IPS-15b (cell line): ENCODE measurements around the gene RXFP3.
"Not testable (repeated sequence)": the region's sequence is repeated elsewhere in the genome, so short reads cannot be mapped to it uniquely, and the experiment has no call there.

Experiments
- H3K27me3 ChIP-seq: one replicate; pipeline ENCODE4 v1.6.1; 2013; ENCODE audit warnings: low read length; ENCODE audit not compliant: control insufficient read depth, insufficient read depth
- H3K36me3 ChIP-seq: one replicate; pipeline ENCODE4 v1.6.1; 2013; ENCODE audit warnings: low read length; ENCODE audit not compliant: control insufficient read depth, insufficient read depth
- H3K4me1 ChIP-seq: one replicate; pipeline ENCODE4 v1.6.1; 2013; ENCODE audit warnings: mild to moderate bottlenecking, low read length; ENCODE audit not compliant: control insufficient read depth, insufficient read depth
- H3K4me3 ChIP-seq: one replicate; pipeline ENCODE4 v1.5.1; 2013; ENCODE audit warnings: low read depth, low read length
- H3K9ac ChIP-seq: one replicate; pipeline ENCODE4 v1.6.1; 2013; ENCODE audit warnings: low read depth, mild to moderate bottlenecking, low read length
- H3K9me3 ChIP-seq: one replicate; pipeline ENCODE4 v1.6.1; 2013; ENCODE audit warnings: mild to moderate bottlenecking, low read length; ENCODE audit not compliant: control insufficient read depth, insufficient read depth

Gene RXFP3

GRCh38 chr5:33937017-33937706 is 976 bp downstream of the RXFP3 start:
- Histone ChIP-seq H3K9me3 (no peaks in the 10 kb centered on the region), H3K9ac (no peak overlapping the region), H3K27me3 (peaks cover 24% of the 10 kb centered on the region), H3K36me3 (no peaks in the 10 kb centered on the region), H3K4me1 (no peaks in the 10 kb centered on the region), H3K4me3 (no peak overlapping the region)

GRCh38 chr5:33937707-33938506 is 1.7 kb downstream of the RXFP3 start:
- H3K4me3 ChIP-seq, result no peak overlapping the region
- H3K36me3 ChIP-seq, result no peaks in the 10 kb centered on the region
- peaks cover 24% of the 10 kb centered on the region for H3K27me3 ChIP-seq
- H3K9me3 ChIP-seq, result no peaks in the 10 kb centered on the region
- H3K9ac ChIP-seq, result no peak overlapping the region
- no peaks in the 10 kb centered on the region for H3K4me1 ChIP-seq

GRCh38 chr5:33938507-33938796 is 2.3 kb downstream of the RXFP3 start:
- Histone ChIP-seq H3K4me1 (no peaks in the 10 kb centered on the region), H3K9ac (no peak overlapping the region), H3K4me3 (no peak overlapping the region), H3K36me3 (no peaks in the 10 kb centered on the region), H3K9me3 (no peaks in the 10 kb centered on the region), H3K27me3 (peaks cover 24% of the 10 kb centered on the region)

- H3K9ac ChIP-seq, result no peak overlapping the region
- peaks cover 24% of the 10 kb centered on the region for H3K27me3 ChIP-seq
These were observed 2.7 kb downstream of the RXFP3 start for GRCh38 chr5:33938881-33939280.

GRCh38 chr5:33939556-33940262 is 3.5 kb downstream of the RXFP3 start:
- no peak overlapping the region for H3K4me3 ChIP-seq
- H3K36me3 ChIP-seq, result no peaks in the 10 kb centered on the region
- H3K27me3 ChIP-seq, result peaks cover 24% of the 10 kb centered on the region
- H3K4me1 ChIP-seq, result no peaks in the 10 kb centered on the region
- no peak overlapping the region for H3K9ac ChIP-seq
- no peaks in the 10 kb centered on the region for H3K9me3 ChIP-seq

More at GRCh38 chr5:33938881-33939280, 2.7 kb downstream of the RXFP3 start:
- no peaks in the 10 kb centered on the region for H3K36me3 ChIP-seq
- H3K4me1 ChIP-seq, result no peaks in the 10 kb centered on the region
- H3K9me3 ChIP-seq, result no peaks in the 10 kb centered on the region
- no peak overlapping the region for H3K4me3 ChIP-seq

- Histone ChIP-seq H3K27me3 (peaks cover 17% of the 10 kb centered on the region), H3K9me3 (no peaks in the 10 kb centered on the region), H3K4me1 (no peaks in the 10 kb centered on the region), H3K9ac (no peak overlapping the region), H3K4me3 (no peak overlapping the region), H3K36me3 (no peaks in the 10 kb centered on the region)
These were observed 4.9 kb downstream of the RXFP3 start for GRCh38 chr5:33941090-33941489.

- no peak overlapping the region for H3K9ac ChIP-seq
- no peaks in the 10 kb centered on the region for H3K27me3 ChIP-seq
- H3K9me3 ChIP-seq, result no peaks in the 10 kb centered on the region
- H3K36me3 ChIP-seq, result no peaks in the 10 kb centered on the region
- H3K4me3 ChIP-seq, result no peak overlapping the region
- H3K4me1 ChIP-seq, result no peaks in the 10 kb centered on the region
These were observed 8.5 kb downstream of the RXFP3 start for GRCh38 chr5:33944543-33945132.

GRCh38 chr5:33952175-33952574 is 16.0 kb downstream of the RXFP3 start:
- H3K9ac ChIP-seq, H3K27me3 ChIP-seq, H3K9me3 ChIP-seq, H3K4me1 ChIP-seq, H3K36me3 ChIP-seq, H3K4me3 ChIP-seq: not testable (repeated sequence)

- H3K4me1 ChIP-seq, result peaks cover 12% of the 10 kb centered on the region
- no peaks in the 10 kb centered on the region for H3K27me3 ChIP-seq
- H3K4me3 ChIP-seq, result no peak overlapping the region
These were observed 21.5 kb downstream of the RXFP3 start for GRCh38 chr5:33957577-33958150.

GRCh38 chr5:33958176-33958575 is 22.0 kb downstream of the RXFP3 start:
- H3K27me3 ChIP-seq, result no peaks in the 10 kb centered on the region
- peaks cover 4% of the 10 kb centered on the region for H3K9me3 ChIP-seq
- H3K9ac ChIP-seq, result no peak overlapping the region
- H3K4me3 ChIP-seq, result no peak overlapping the region
- peaks cover 12% of the 10 kb centered on the region for H3K4me1 ChIP-seq
- H3K36me3 ChIP-seq, result no peaks in the 10 kb centered on the region

More at GRCh38 chr5:33957577-33958150, 21.5 kb downstream of the RXFP3 start:
- Histone ChIP-seq H3K36me3 (no peaks in the 10 kb centered on the region), H3K9ac (no peak overlapping the region), H3K9me3 (peaks cover 4% of the 10 kb centered on the region)

GRCh38 chr5:33964132-33964700 is 28.0 kb downstream of the RXFP3 start:
- Histone ChIP-seq H3K4me3 (no peak overlapping the region), H3K9me3 (no peaks in the 10 kb centered on the region), H3K36me3 (no peaks in the 10 kb centered on the region), H3K27me3 (no peaks in the 10 kb centered on the region), H3K9ac (no peak overlapping the region), H3K4me1 (no peaks in the 10 kb centered on the region)
